HCT116 (cell line): ENCODE measurements around the gene ATP8B3. TPM values are rescaled to one million over a fixed set of nuclear protein-coding genes. Genes with fewer than 3 reads are reported as not detected.

Source experiments
- ATAC-seq: fragments of 200-7000 bp; cut with Tn5 transposase; 2 replicates; pipeline ENCODE4 v1.9.1; 2020; ENCODE audit warnings: mild to moderate bottlenecking, moderate library complexity
- BruUV-seq: library from RNA; stranded (reverse); fragments of 400-500 nt; replicated peaks from 2 replicates; lab custom pipeline; 2021; lab: Mats Ljungman, UMichigan
- CTCF ChIA-PET: fragments of 300-600 bp; sonication (Branson Sonifier 250); formaldehyde crosslinking; loops from one replicate; lab custom pipeline; 2021; ENCODE audit warnings: antibody characterized with exemption; lab: Charles Lee
- POLR2A ChIA-PET: fragments of 300-600, 350-600 bp; sonication (Branson Sonifier 250); formaldehyde crosslinking; loops from one replicate; lab custom pipeline; 2021; ENCODE audit warnings: antibody characterized with exemption; lab: Charles Lee
- RAD21 ChIA-PET, 2 experiments: fragments of 300-600 bp; sonication (Branson Sonifier 250); formaldehyde crosslinking; loops; one replicate each; lab custom pipeline; 2023; ENCODE audit warnings: low total read pairs in 2 of 2; ENCODE audit not compliant: uncharacterized antibody in 2 of 2, unreplicated experiment in 2 of 2, low non-redundant PET in 1 of 2; lab: Charles Lee
- DNase-seq: peaks from one replicate; pipeline ENCODE4 v3.0.0-alpha.2; 2010; ENCODE audit warnings: low read depth, low spot score
- H2AFZ ChIP-seq: fragments of 200-600 bp; shearing (Covaris generic), sonication (generic); 2 replicates; pipeline ENCODE4 v1.6.1; 2017; ENCODE audit warnings: low read depth, mixed run types, mixed read lengths, antibody characterized with exemption, low read length; ENCODE audit not compliant: poor library complexity, severe bottlenecking
- H3K27ac ChIP-seq: 2 replicates; pipeline ENCODE4 v1.5.1; 2012; ENCODE audit warnings: low read depth, low read length
- H3K27me3 ChIP-seq: fragments of 200-600 bp; sonication (generic); 2 replicates; pipeline ENCODE4 v1.6.1; 2016; ENCODE audit warnings: mixed run types, low read length, mixed read lengths; ENCODE audit not compliant: insufficient read depth
- H3K36me3 ChIP-seq, 2 experiments: fragments of 200-500 bp in 1 of 2; fragments of 200-600 bp in 1 of 2; sonication (Bioruptor generic) in 1 of 2; sonication (generic) in 1 of 2; 2 replicates each; pipeline versions ENCODE4 v1.5.1 to v1.6.1; 2014 to 2016; ENCODE audit warnings: low read length in 2 of 2, inconsistent platforms in 1 of 2, mixed read lengths in 1 of 2, mixed run types in 1 of 2; ENCODE audit not compliant: insufficient read depth in 2 of 2, control insufficient read depth in 1 of 2
- H3K4me1 ChIP-seq, 2 experiments: fragments of 200-600 bp in 1 of 2; sonication (generic) in 1 of 2; 2 replicates each; pipeline versions ENCODE4 v1.5.1 to v1.6.1; 2012 to 2017; ENCODE audit warnings: low read length in 2 of 2, inconsistent platforms in 1 of 2, mild to moderate bottlenecking in 1 of 2, mixed read lengths in 1 of 2, mixed run types in 1 of 2, moderate library complexity in 1 of 2; ENCODE audit not compliant: insufficient read depth in 2 of 2, control insufficient read depth in 1 of 2
- H3K4me2 ChIP-seq: fragments of 200-600 bp; sonication (generic); 2 replicates; pipeline ENCODE4 v1.6.1; 2017; ENCODE audit warnings: mixed run types, low read length, mixed read lengths
- H3K4me3 ChIP-seq, 2 experiments: fragments of 200-600 bp in 1 of 2; sonication (generic) in 1 of 2; replicated peaks in 1 of 2; 2 replicates each; pipeline ENCODE4 v1.5.1; 2011 to 2016; ENCODE audit warnings: low read length in 2 of 2, control low read depth in 1 of 2, low read depth in 1 of 2, mild to moderate bottlenecking in 1 of 2, mixed read lengths in 1 of 2, mixed run types in 1 of 2
- H3K79me2 ChIP-seq: fragments of 200-600 bp; sonication (generic); 2 replicates; pipeline ENCODE4 v1.6.1; 2017; ENCODE audit warnings: mild to moderate bottlenecking, mixed run types, low read length, moderate library complexity, mixed read lengths; ENCODE audit not compliant: insufficient read depth
- H3K9ac ChIP-seq: fragments of 200-600 bp; sonication (generic); 2 replicates; pipeline ENCODE4 v1.6.1; 2016; ENCODE audit warnings: low read length, mixed read lengths
- H3K9me2 ChIP-seq: fragments of 200-600 bp; sonication (generic), shearing (Covaris generic); 2 replicates; pipeline ENCODE4 v1.6.1; 2017; ENCODE audit warnings: mixed run types, mild to moderate bottlenecking, moderate library complexity; ENCODE audit not compliant: insufficient read depth
- H3K9me3 ChIP-seq, 2 experiments: fragments of 200-500 bp in 1 of 2; fragments of 200-600 bp in 1 of 2; sonication (Bioruptor generic) in 1 of 2; sonication (generic) in 1 of 2; 2 replicates each; pipeline ENCODE4 v1.6.1; 2014 to 2017; ENCODE audit warnings: low read length in 2 of 2, mixed read lengths in 2 of 2, inconsistent platforms in 1 of 2, low read depth in 1 of 2, mild to moderate bottlenecking in 1 of 2, mixed run types in 1 of 2, moderate library complexity in 1 of 2; ENCODE audit not compliant: control insufficient read depth in 1 of 2, insufficient read depth in 1 of 2
- H4K20me1 ChIP-seq: fragments of 200-600 bp; sonication (generic), shearing (Covaris generic); 2 replicates; pipeline ENCODE4 v1.6.1; 2017; ENCODE audit warnings: mixed run types, mild to moderate bottlenecking, moderate library complexity; ENCODE audit not compliant: insufficient read depth
- CEBPB ChIP-seq: IDR thresholded peaks from 2 replicates; pipeline ENCODE4 v1.6.1; 2012; ENCODE audit warnings: low read depth
- CTCF ChIP-seq, 3 experiments: fragments of 200-600 bp in 1 of 3; sonication (generic) in 1 of 3; IDR thresholded peaks in 2 of 3; conservative IDR thresholded peaks in 1 of 3; 2 replicates each; pipeline ENCODE4 v1.5.1; 2012 to 2017; ENCODE audit warnings: low read depth in 2 of 3, low read length in 2 of 3, antibody characterized with exemption in 1 of 3, borderline replicate concordance in 1 of 3, control low read depth in 1 of 3, mild to moderate bottlenecking in 1 of 3, mixed read lengths in 1 of 3, mixed run types in 1 of 3, moderate library complexity in 1 of 3; ENCODE audit not compliant: insufficient read depth in 1 of 3
- EZH2 ChIP-seq: fragments of 200-600 bp; sonication (generic); IDR thresholded peaks from 2 replicates; pipeline ENCODE4 v1.6.1; 2017; ENCODE audit warnings: antibody characterized with exemption, mixed run types
- FOSL1 ChIP-seq: IDR thresholded peaks from 2 replicates; pipeline ENCODE4 v1.6.1; 2012; ENCODE audit warnings: low read depth
- SP1 ChIP-seq: IDR thresholded peaks from 2 replicates; pipeline ENCODE4 v1.6.1; 2012; ENCODE audit warnings: low read depth
- intact Hi-C: fragments of 100-400 bp; cut with micrococcal nuclease; formaldehyde crosslinking; loops from 2 replicates; pipeline ENCODE4 v1.10.0; 2022
- total RNA-seq: library from RNA; stranded (reverse); gene quantifications from one replicate; pipeline ENCODE4 v1.2.1, GENCODE V29; 2021; ENCODE audit not compliant: unreplicated experiment

ATP8B3 gene
- total RNA-seq, 1 experiment from 2014 or later = 17.0 TPM

- TF ChIP-seq FOSL1 (no peak), SP1 (no peak), CTCF (IDR thresholded peaks at IDR 0.05 in 2 of 3, conservative IDR thresholded peaks at IDR 0.05 in 1 of 3; ENCODE audit: borderline replicate concordance in 1 of 3, insufficient read depth in 1 of 3, low read depth in 2 of 3, low read length in 2 of 3) (no peak), EZH2 (no peak), CEBPB (no peak)
- CTCF ChIA-PET = no interaction called here
These were observed 4.9 kb downstream of the ATP8B3 start for GRCh38 chr19:1807030-1807694.

More at GRCh38 chr19:1807030-1807694, 4.9 kb downstream of the ATP8B3 start:
- no peak overlapping the region for H3K4me2 ChIP-seq
- no peaks in the 10 kb centered on the region for H3K79me2 ChIP-seq
- no peaks in the 10 kb centered on the region; a peak in 1 of 4 replicates for H3K36me3 ChIP-seq
- no peak overlapping the region for H2AFZ ChIP-seq
- ATAC-seq (no peak), DNase-seq (no peak)
- BruUV-seq = no TSS peak
- H3K27ac ChIP-seq = no peak overlapping the region
- no peak overlapping the region for H3K4me3 ChIP-seq
- RAD21 ChIA-PET = no interaction called here
- no peaks in the 10 kb centered on the region for H3K9me2 ChIP-seq
- H3K9ac ChIP-seq = no peak overlapping the region
- peaks cover 12 to 21% of the 10 kb centered on the region in 2 experiments for H3K4me1 ChIP-seq
- POLR2A ChIA-PET = no interaction called here
- H3K9me3 ChIP-seq = no peaks in the 10 kb centered on the region
- intact Hi-C loops = no loop called here
- H3K27me3 ChIP-seq = no peaks in the 10 kb centered on the region
- H4K20me1 ChIP-seq = no peaks in the 10 kb centered on the region
